ENCODE measurements around the gene KAZN. TPM values are rescaled to one million over a fixed set of nuclear protein-coding genes. Genes with fewer than 3 reads are reported as not detected.

The KAZN gene
- total and polyA plus RNA-seq, 2 donors (not counting 1 experiment from before 2014, with no cell fraction given), result 3.4 to 5.0 TPM

GRCh38 chr1:14616632-14617396 is 18.3 kb downstream of the KAZN start:
- Histone ChIP-seq H3K9me3 (ENCODE audit: control insufficient read depth, insufficient read depth, low read depth, low read length) (no peaks in the 10 kb centered on the region), H3K27ac (ENCODE audit: insufficient read depth, low read length) (no peak overlapping the region), H3K4me2 (ENCODE audit: extremely low read depth, insufficient read depth, low read length) (no peak overlapping the region), H3K9ac (ENCODE audit: insufficient read depth, low read length) (no peak overlapping the region), H2AFZ (ENCODE audit: low read length) (no peak overlapping the region), H3K27me3 (ENCODE audit: control insufficient read depth, insufficient read depth, low read length) (no peaks in the 10 kb centered on the region), H3K4me3 (replicated peaks in 1 of 4; ENCODE audit: control extremely low read depth in 1 of 4, insufficient read depth in 1 of 4, low read depth in 3 of 4, low read length in 4 of 4) (no peak overlapping the region), H3K4me1 (ENCODE audit: control insufficient read depth, extremely low read depth, insufficient read depth, low read length) (no peaks in the 10 kb centered on the region), H3K79me2 (ENCODE audit: control insufficient read depth, insufficient read depth, low read length) (no peaks in the 10 kb centered on the region), H3K36me3 (ENCODE audit: control insufficient read depth, insufficient read depth, low read length) (no peaks in the 10 kb centered on the region), H4K20me1 (ENCODE audit: control insufficient read depth, extremely low read depth, insufficient read depth, low read length) (no peaks in the 10 kb centered on the region)
- DNase-seq (ENCODE audit: low read depth in 2 of 2), result peak in 1 of 2 donors; percentile 64
- TF ChIP-seq CTCF (conservative IDR thresholded peaks at IDR 0.05 in 1 of 2, IDR thresholded peaks at IDR 0.05 in 1 of 2; ENCODE audit: low read depth in 1 of 2, low read length in 2 of 2), result no peak
- no peak for TF ChIP-seq EZH2 (IDR thresholded peaks at IDR 0.05; ENCODE audit: low read length, missing control alignments)

GRCh38 chr1:14617791-14618190 is 19.3 kb downstream of the KAZN start:
- Histone ChIP-seq H3K27me3 (ENCODE audit: control insufficient read depth, insufficient read depth, low read length) (no peaks in the 10 kb centered on the region), H3K4me1 (ENCODE audit: control insufficient read depth, extremely low read depth, insufficient read depth, low read length) (no peaks in the 10 kb centered on the region), H2AFZ (ENCODE audit: low read length) (no peak overlapping the region), H3K36me3 (ENCODE audit: control insufficient read depth, insufficient read depth, low read length) (no peaks in the 10 kb centered on the region), H3K4me3 (replicated peaks in 1 of 4; ENCODE audit: control extremely low read depth in 1 of 4, insufficient read depth in 1 of 4, low read depth in 3 of 4, low read length in 4 of 4) (no peak overlapping the region), H3K27ac (ENCODE audit: insufficient read depth, low read length) (no peak overlapping the region), H3K4me2 (ENCODE audit: extremely low read depth, insufficient read depth, low read length) (no peak overlapping the region), H3K79me2 (ENCODE audit: control insufficient read depth, insufficient read depth, low read length) (no peaks in the 10 kb centered on the region), H3K9ac (ENCODE audit: insufficient read depth, low read length) (no peak overlapping the region), H3K9me3 (ENCODE audit: control insufficient read depth, insufficient read depth, low read depth, low read length) (no peaks in the 10 kb centered on the region), H4K20me1 (ENCODE audit: control insufficient read depth, extremely low read depth, insufficient read depth, low read length) (no peaks in the 10 kb centered on the region)
- no peak for TF ChIP-seq CTCF (conservative IDR thresholded peaks at IDR 0.05 in 1 of 2, IDR thresholded peaks at IDR 0.05 in 1 of 2; ENCODE audit: low read depth in 1 of 2, low read length in 2 of 2)
- no peak for TF ChIP-seq EZH2 (IDR thresholded peaks at IDR 0.05; ENCODE audit: low read length, missing control alignments)
- no peak for DNase-seq (ENCODE audit: low read depth in 2 of 2)

GRCh38 chr1:14620941-14621340 is 22.5 kb downstream of the KAZN start:
- Histone ChIP-seq H3K36me3 (ENCODE audit: control insufficient read depth, insufficient read depth, low read length) (no peaks in the 10 kb centered on the region), H3K79me2 (ENCODE audit: control insufficient read depth, insufficient read depth, low read length) (no peaks in the 10 kb centered on the region), H3K27ac (ENCODE audit: insufficient read depth, low read length) (no peak overlapping the region), H3K4me2 (ENCODE audit: extremely low read depth, insufficient read depth, low read length) (no peak overlapping the region), H3K4me3 (replicated peaks in 1 of 4; ENCODE audit: control extremely low read depth in 1 of 4, insufficient read depth in 1 of 4, low read depth in 3 of 4, low read length in 4 of 4) (no peak overlapping the region), H4K20me1 (ENCODE audit: control insufficient read depth, extremely low read depth, insufficient read depth, low read length) (no peaks in the 10 kb centered on the region), H3K9ac (ENCODE audit: insufficient read depth, low read length) (no peak overlapping the region), H2AFZ (ENCODE audit: low read length) (no peak overlapping the region), H3K4me1 (ENCODE audit: control insufficient read depth, extremely low read depth, insufficient read depth, low read length) (no peaks in the 10 kb centered on the region), H3K27me3 (ENCODE audit: control insufficient read depth, insufficient read depth, low read length) (no peaks in the 10 kb centered on the region), H3K9me3 (ENCODE audit: control insufficient read depth, insufficient read depth, low read depth, low read length) (no peaks in the 10 kb centered on the region)
- TF ChIP-seq EZH2 (IDR thresholded peaks at IDR 0.05; ENCODE audit: low read length, missing control alignments), result no peak
- TF ChIP-seq CTCF (conservative IDR thresholded peaks at IDR 0.05 in 1 of 2, IDR thresholded peaks at IDR 0.05 in 1 of 2; ENCODE audit: low read depth in 1 of 2, low read length in 2 of 2), result no peak
- no peak for DNase-seq (ENCODE audit: low read depth in 2 of 2)

Measured in fibroblast of lung (primary cell).